Head of caudate nucleus (tissue), 42 donors: ENCODE measurements around the gene SP140.
A peak's percentile ranks its signal among the peaks of the same experiment; 100 is the strongest.

Experiments used
- DNase-seq, 42 donors: peaks; one replicate each; pipeline versions ENCODE4 v3.0.0 to v3.0.0-alpha.2; 2020 to 2021; ENCODE audit warnings: mixed read lengths in 7 of 42
- intact Hi-C: fragments of 100-400 bp; cut with DNase I; formaldehyde crosslinking; loops from one replicate; pipeline ENCODE4 v1.15.0; 2022

SP140 gene

GRCh38 chr2:230346921-230347533, 121.5 kb downstream of the SP140 start:
- intact Hi-C loops = no loop called here
- DNase-seq = no peak

- peak in 3 of 42 donors; percentile 8 to 33 (median 9) for DNase-seq
- intact Hi-C loops = no loop called here
These were observed 122.2 kb downstream of the SP140 start for GRCh38 chr2:230347659-230348305.

GRCh38 chr2:230348787-230349186, 123.3 kb downstream of the SP140 start:
- intact Hi-C loops = no loop called here
- no peak for DNase-seq

DNA sequence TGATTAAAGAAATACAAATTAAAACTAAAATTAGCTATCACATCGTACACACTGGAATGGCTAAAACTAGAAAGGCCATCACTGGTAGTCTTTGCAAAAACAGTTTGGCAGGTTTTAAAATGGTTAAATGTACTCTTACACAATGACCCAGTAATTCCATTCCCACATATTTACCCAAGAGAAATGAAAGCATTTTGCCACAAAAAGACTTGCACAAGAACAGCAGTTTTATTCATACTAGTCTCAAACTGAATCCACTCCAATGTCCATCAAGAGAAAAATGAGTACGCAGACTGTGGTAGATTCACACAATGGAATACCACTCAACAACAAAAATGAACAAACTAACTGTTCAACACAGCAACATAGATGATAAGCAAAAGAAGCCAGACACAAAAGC, 130.5 kb downstream of the SP140 start:
- intact Hi-C loops = no loop called here
- DNase-seq = no peak

- no peak for DNase-seq
- intact Hi-C loops = no loop called here
These were observed 132.8 kb downstream of the SP140 start for GRCh38 chr2:230358305-230358704.

- DNase-seq = no peak
- intact Hi-C loops = no loop called here
These were observed 134.5 kb downstream of the SP140 start for GRCh38 chr2:230360028-230360427.

DNA sequence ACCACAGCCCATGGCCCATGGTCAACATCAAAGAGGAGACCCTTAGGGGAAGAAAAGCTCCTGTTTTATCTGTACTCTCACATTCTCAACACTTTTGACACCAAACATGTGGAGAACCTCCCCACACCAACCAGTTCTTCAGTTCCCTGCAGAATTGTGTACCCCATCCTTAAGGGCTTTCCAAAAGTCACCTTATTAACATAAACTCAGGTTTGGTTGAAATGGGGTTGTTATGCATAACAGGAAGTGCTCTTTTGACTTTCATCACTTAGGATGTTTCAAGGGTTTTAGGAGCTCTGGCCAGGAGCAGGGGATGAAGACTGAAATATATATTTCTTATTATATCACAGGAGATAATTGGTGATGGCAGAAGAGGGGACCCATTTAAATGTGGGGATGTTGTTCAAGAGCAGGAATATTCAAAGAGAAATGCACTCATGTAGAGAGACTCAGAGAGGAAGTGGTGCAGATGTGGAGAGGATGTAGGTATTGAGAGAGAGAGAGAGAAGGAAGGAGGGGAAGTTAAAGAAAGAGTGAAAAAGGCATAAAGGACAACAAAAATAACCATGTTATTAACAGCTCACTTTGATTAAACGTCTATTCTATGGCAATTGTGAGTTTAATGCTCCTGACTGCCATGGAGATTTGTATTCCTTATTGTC, 136.6 kb downstream of the SP140 start:
- no peak for DNase-seq
- intact Hi-C loops = no loop called here
